Right ventricle myocardium superior (tissue), 1 donor: Measurements from ENCODE around the gene IQCH. TPM values are rescaled to one million over a fixed set of nuclear protein-coding genes. Genes with fewer than 3 reads are reported as not detected.
"Not testable (repeated sequence)": the region's sequence is repeated elsewhere in the genome, so short reads cannot be mapped to it uniquely, and the experiment has no call there.

Source experiments
- ATAC-seq: fragments of 200-7000 bp; cut with Tn5 transposase; one replicate; pipeline ENCODE4 v1.9.1; 2020; ENCODE audit warnings: mild to moderate bottlenecking; ENCODE audit not compliant: poor library complexity
- DNase-seq: peaks from one replicate; pipeline ENCODE4 v3.0.0-alpha.2; 2020
- intact Hi-C: fragments of 100-400 bp; cut with DNase I; formaldehyde crosslinking; loops from one replicate; pipeline ENCODE4 v1.11.2; 2022
- total RNA-seq: library from RNA; stranded (reverse); fragmentation: NEBNext Ultra II Directional; extraction: Animal tissue kit (Norgen Biotek cat#: 25700); gene quantifications from one replicate; pipeline ENCODE4 v1.2.1, GENCODE V29; 2021
- donor health status: DM: no; HTN: yes; CAD: no; lungs with severe emphysema.

The IQCH gene
- total RNA-seq, 1 donor from 2014 or later: 1.6 TPM

GRCh38 chr15:67241132-67241855 is 13.3 kb upstream of the IQCH start:
- DNase-seq: no peak
- ATAC-seq: no peak
- intact Hi-C loops: no loop called here

- ATAC-seq: no peak
- intact Hi-C loops: no loop called here
Measured at GRCh38 chr15:67242708-67243111, 11.9 kb upstream of the IQCH start.

DNA sequence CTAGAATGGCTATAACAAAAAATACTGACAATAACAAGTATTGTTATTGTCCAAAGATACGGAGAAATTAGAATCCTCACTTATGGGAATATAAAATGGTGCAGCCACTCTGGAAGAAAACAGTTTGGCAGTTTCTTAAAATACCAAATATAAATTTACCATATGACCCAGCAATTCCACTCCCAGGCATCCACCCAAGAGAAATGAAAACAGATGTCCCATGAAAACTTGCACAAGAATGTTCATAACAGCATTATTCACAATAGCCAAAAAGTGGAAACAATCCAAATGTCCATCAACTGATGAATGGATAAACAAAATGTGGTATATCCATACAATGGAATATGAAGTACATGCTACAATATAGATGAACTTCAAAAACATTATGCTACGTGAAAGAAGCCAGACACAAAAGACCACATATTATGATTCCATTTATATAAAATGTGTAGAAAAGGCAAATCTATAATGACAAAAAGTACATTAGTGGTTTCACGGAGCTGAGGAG is 9.6 kb upstream of the IQCH start:
- intact Hi-C loops: no loop called here
- ATAC-seq (no peak), DNase-seq (no peak)

More at GRCh38 chr15:67242708-67243111, 11.9 kb upstream of the IQCH start:
- DNase-seq: no peak

GRCh38 chr15:67246606-67247005 is 8.0 kb upstream of the IQCH start:
- intact Hi-C loops, DNase-seq, ATAC-seq: not testable (repeated sequence)

DNA sequence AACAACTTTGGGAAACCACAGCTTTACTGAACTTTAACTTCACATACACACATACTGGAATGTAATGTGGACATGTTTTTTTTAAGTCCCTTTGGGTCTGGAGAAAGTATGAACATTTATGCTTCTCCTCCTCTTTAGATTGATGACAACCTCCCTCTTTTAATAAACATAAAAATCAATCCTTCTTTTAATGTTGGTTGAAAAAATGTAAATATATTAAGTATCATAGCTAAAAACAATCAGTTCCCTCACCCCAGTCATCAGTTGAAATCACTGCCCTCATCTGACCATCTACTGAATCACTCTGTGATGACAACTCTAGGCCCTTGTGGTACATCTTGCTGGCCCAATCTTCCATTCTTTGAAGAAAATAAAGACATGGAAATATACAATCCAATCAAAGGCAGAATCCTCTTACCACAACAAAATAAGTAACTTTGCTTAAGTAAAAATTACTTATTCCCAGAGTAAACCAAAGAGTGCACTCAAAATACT is 6.5 kb upstream of the IQCH start:
- ATAC-seq: no peak
- DNase-seq: no peak
- intact Hi-C loops: no loop called here

- intact Hi-C loops: loop anchor here (10.0 kb wide), 1 partner anchor 175 kb away; no protein-coding TSS in a partner anchor
- no peak for ATAC-seq
- no peak for DNase-seq
Measured at GRCh38 chr15:67249830-67250229, 4.8 kb upstream of the IQCH start.

DNA sequence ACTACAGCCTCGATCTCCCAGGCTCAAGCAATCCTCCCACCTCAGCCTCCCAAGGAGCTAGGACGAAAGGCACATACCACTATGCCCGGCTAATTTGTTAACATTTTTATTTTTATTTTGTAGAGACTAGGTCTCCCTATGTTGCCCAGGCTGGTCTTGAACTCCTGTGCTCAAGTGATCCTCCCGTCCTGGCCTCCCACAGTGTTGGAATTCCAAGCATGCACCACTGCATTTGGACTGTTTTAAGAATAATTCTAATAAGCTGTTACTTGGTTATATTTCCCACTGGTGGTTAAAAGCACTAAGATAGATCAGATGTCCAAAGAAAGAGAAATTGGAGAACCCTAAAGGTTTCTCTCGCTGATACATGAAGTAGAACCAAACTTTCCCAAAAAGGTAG is 3.3 kb upstream of the IQCH start:
- intact Hi-C loops: loop anchor here (10.0 kb wide), 1 partner anchor 177 kb away; no protein-coding TSS in a partner anchor
- no peak for DNase-seq
- ATAC-seq: no peak

GRCh38 chr15:67253101-67253500 is 1.5 kb upstream of the IQCH start:
- intact Hi-C loops: loop anchor here (10.0 kb wide), 1 partner anchor 178 kb away; no protein-coding TSS in a partner anchor
- ATAC-seq (no peak), DNase-seq (no peak)

- ATAC-seq (no peak), DNase-seq (no peak)
- intact Hi-C loops: loop anchor here (10.0 kb wide), 1 partner anchor 179 kb away; no protein-coding TSS in a partner anchor
Measured at GRCh38 chr15:67253549-67254237, 893 bp upstream of the IQCH start.

- no peak for DNase-seq
- ATAC-seq: no peak
- intact Hi-C loops: loop anchor here (10.0 kb wide), 1 partner anchor 181 kb away; no protein-coding TSS in a partner anchor
Measured at GRCh38 chr15:67256051-67256450, 1.5 kb downstream of the IQCH start.

GRCh38 chr15:67258412-67258811 is 3.8 kb downstream of the IQCH start:
- DNase-seq: not testable (repeated sequence)

GRCh38 chr15:67259379-67259778 is 4.8 kb downstream of the IQCH start:
- DNase-seq (no peak), ATAC-seq (no peak)
- intact Hi-C loops: loop anchor here (10.0 kb wide), 1 partner anchor 185 kb away; no protein-coding TSS in a partner anchor

More at GRCh38 chr15:67258412-67258811, 3.8 kb downstream of the IQCH start:
- intact Hi-C loops: loop anchor here (10.0 kb wide), 1 partner anchor 184 kb away; no protein-coding TSS in a partner anchor
- not testable (repeated sequence) for ATAC-seq

DNA sequence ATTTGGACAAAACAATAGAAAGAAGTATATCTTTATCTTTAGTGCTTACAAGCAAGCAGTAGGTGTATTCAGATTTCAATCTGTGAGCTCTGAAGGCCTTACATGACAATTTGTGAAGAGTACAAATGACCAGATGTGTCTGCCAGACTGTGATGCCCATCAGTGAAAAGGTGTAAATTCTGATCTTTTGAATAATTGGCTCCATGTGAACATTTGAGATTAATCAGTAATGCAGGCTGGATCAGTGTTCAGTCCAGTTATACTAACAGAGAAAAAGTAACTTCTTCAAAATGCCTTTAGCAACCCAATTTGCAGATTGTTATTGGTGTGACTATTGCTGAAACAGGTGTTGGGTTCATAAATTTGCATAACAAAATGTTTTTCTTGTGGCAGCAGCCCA is 5.2 kb downstream of the IQCH start:
- ATAC-seq: no peak
- intact Hi-C loops: loop anchor here (10.0 kb wide), 1 partner anchor 185 kb away; no protein-coding TSS in a partner anchor
- no peak for DNase-seq

- intact Hi-C loops: no loop called here
- DNase-seq: no peak
Measured at GRCh38 chr15:67266870-67267269, 12.3 kb downstream of the IQCH start.

GRCh38 chr15:67267440-67267839 is 12.9 kb downstream of the IQCH start:
- intact Hi-C loops: no loop called here
- no peak for DNase-seq
- ATAC-seq: no peak

More at GRCh38 chr15:67266870-67267269, 12.3 kb downstream of the IQCH start:
- ATAC-seq: no peak

- intact Hi-C loops: no loop called here
- no peak for DNase-seq
- no peak for ATAC-seq
Measured at GRCh38 chr15:67267951-67268941, 13.7 kb downstream of the IQCH start.

DNA sequence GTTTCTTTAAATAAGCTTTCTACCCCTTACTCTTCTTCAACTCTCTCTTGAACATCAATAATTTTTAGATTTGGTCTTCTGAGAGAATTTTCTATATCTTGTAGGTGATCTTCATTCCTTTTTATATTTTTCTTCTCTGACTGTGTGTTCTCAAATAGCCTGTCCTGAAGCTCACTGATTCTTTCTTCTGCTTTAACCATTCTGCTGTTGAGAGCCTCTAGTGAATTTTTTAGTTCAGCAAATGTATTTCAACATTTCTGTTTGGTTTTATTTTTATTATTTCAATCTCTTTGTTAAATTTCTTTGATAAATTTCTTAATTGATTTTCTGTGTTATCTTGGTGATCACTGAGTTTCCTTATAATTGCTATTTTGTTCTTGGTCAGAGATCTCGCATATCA is 19.6 kb downstream of the IQCH start:
- no peak for ATAC-seq
- no peak for DNase-seq
- intact Hi-C loops: no loop called here

DNA sequence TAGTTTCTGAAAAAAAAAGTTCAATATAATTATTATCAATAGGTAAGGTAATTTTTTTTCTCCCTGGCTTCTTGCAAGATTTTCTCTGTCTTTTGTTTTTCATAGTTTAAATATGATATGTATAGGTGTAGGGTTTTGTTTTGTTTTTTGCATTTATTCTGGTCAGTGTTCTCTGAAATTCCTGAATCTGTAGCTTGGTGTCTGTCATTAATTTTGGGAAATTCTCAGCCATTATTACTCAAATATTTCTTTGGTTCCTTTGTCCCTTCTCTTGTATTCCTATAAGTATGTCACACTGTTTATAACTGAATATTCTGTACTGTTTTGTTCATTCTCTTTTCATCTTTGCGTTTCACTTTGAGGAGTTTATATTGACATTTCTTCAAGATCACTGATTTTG is 22.1 kb downstream of the IQCH start:
- intact Hi-C loops: no loop called here
- DNase-seq: no peak
- ATAC-seq: no peak
